ENCODE measurements around the gene CLEC4M. TPM values are rescaled to one million over a fixed set of nuclear protein-coding genes. Genes with fewer than 3 reads are reported as not detected.

The CLEC4M gene
- total and polyA plus RNA-seq, 8 donors: 0.78 to 2.7 (median 1.4) TPM; not detected in 1

GRCh38 chr19:7730286-7731217 is 32.5 kb upstream of the CLEC4M start:
- intact Hi-C loops (cut with DNase I): no loop called here
- Histone ChIP-seq H3K36me3 (no peaks in the 10 kb centered on the region), H3K9me3 (no peaks in the 10 kb centered on the region), H3K4me1 (peaks cover 0 to 40% of the 10 kb centered on the region in 2 donors), H3K4me3 (peak overlapping the region in 1 of 2 donors; percentile 18), H3K27ac (no peak overlapping the region), H3K27me3 (peaks cover 28 to 53% of the 10 kb centered on the region in 2 donors)
- ATAC-seq: no peak
- no peak for TF ChIP-seq CTCF (IDR thresholded peaks at IDR 0.05)
- no peak for DNase-seq

- Histone ChIP-seq H3K4me3 (no peak overlapping the region), H3K27me3 (peaks cover 28 to 53% of the 10 kb centered on the region in 2 donors), H3K4me1 (peaks cover 0 to 40% of the 10 kb centered on the region in 2 donors), H3K9me3 (no peaks in the 10 kb centered on the region), H3K36me3 (no peaks in the 10 kb centered on the region), H3K27ac (no peak overlapping the region)
- intact Hi-C loops (cut with DNase I): no loop called here
- ATAC-seq (no peak), DNase-seq (no peak)
- no peak for TF ChIP-seq CTCF (IDR thresholded peaks at IDR 0.05)
These were observed 31.8 kb upstream of the CLEC4M start for GRCh38 chr19:7731218-7731595.

- peaks cover 0 to 40% of the 10 kb centered on the region in 2 donors for H3K4me1 ChIP-seq
- H3K36me3 ChIP-seq: no peaks in the 10 kb centered on the region
- TF ChIP-seq CTCF (IDR thresholded peaks at IDR 0.05): no peak
- no peak overlapping the region for H3K4me3 ChIP-seq
- intact Hi-C loops (cut with DNase I): no loop called here
- peaks cover 28 to 53% of the 10 kb centered on the region in 2 donors for H3K27me3 ChIP-seq
- no peak for DNase-seq
- H3K9me3 ChIP-seq: no peaks in the 10 kb centered on the region
- no peak overlapping the region for H3K27ac ChIP-seq
- no peak for ATAC-seq
These were observed 31.4 kb upstream of the CLEC4M start for GRCh38 chr19:7731615-7732014.

- TF ChIP-seq CTCF (IDR thresholded peaks at IDR 0.05): no peak
- Histone ChIP-seq H3K27me3 (peaks cover 28 to 53% of the 10 kb centered on the region in 2 donors), H3K4me3 (no peak within 1 kb of the TSS), H3K27ac (no peak within 1 kb of the TSS), H3K36me3 (no peaks in the 10 kb centered on the region), H3K9me3 (no peaks in the 10 kb centered on the region), H3K4me1 (peaks cover 0 to 40% of the 10 kb centered on the region in 2 donors)
- intact Hi-C loops (cut with DNase I): no loop called here
- no peak for ATAC-seq
- no peak for DNase-seq
These were observed 31.0 kb upstream of the CLEC4M start, which contains the start of gene CLEC4G for GRCh38 chr19:7732045-7732444. Gene CLEC4G, minus strand, starts transcription at chr19:7732110. Its CDS starts 8 bp downstream, at chr19:7732102.

GRCh38 chr19:7733376-7733775 is 29.7 kb upstream of the CLEC4M start:
- ATAC-seq (peak; percentile 88), DNase-seq (no peak)
- Histone ChIP-seq H3K9me3 (no peaks in the 10 kb centered on the region), H3K27me3 (peaks cover 28 to 42% of the 10 kb centered on the region in 2 donors), H3K36me3 (no peaks in the 10 kb centered on the region), H3K27ac (no peak overlapping the region), H3K4me3 (no peak overlapping the region), H3K4me1 (peaks cover 0 to 40% of the 10 kb centered on the region in 2 donors)
- no peak for TF ChIP-seq CTCF (IDR thresholded peaks at IDR 0.05)
- intact Hi-C loops (cut with DNase I): no loop called here
